ENCODE measurements around the gene CITED4. TPM values are rescaled to one million over a fixed set of nuclear protein-coding genes. Genes with fewer than 3 reads are reported as not detected.

The CITED4 gene
- total and polyA plus RNA-seq, 2 donors (not counting 3 experiments of a cell fraction or from before 2014, with no cell fraction given), result 3.8 to 11.3 TPM

- Histone ChIP-seq H3K9ac (replicated peaks; ENCODE audit: extremely low read depth, insufficient read depth, low read length) (no peak overlapping the region), H3K4me2 (ENCODE audit: insufficient read depth, low read length) (no peak overlapping the region), H3K27me3 (ENCODE audit: control insufficient read depth in 2 of 2, insufficient read depth in 2 of 2, low read length in 2 of 2) (peaks cover 21 to 34% of the 10 kb centered on the region in 2 experiments), H3K4me3 (replicated peaks in 1 of 3; ENCODE audit: insufficient read depth in 1 of 3, low read depth in 1 of 3, low read length in 3 of 3) (no peak overlapping the region), H3K9me1 (replicated peaks; ENCODE audit: control insufficient read depth, extremely low read depth, insufficient read depth, low read length) (no peaks in the 10 kb centered on the region), H3K79me2 (ENCODE audit: control insufficient read depth, insufficient read depth, low read length) (no peaks in the 10 kb centered on the region), H4K20me1 (replicated peaks; ENCODE audit: control insufficient read depth, extremely low read depth, insufficient read depth, low read length) (no peaks in the 10 kb centered on the region), H3K27ac (ENCODE audit: insufficient read depth, low read depth, low read length) (no peak overlapping the region), H3K36me3 (ENCODE audit: control insufficient read depth in 2 of 2, extremely low read depth in 1 of 2, insufficient read depth in 2 of 2, low read length in 2 of 2) (no peaks in the 10 kb centered on the region), H3K4me1 (ENCODE audit: control insufficient read depth, extremely low read depth, insufficient read depth, low read length) (peaks cover 10% of the 10 kb centered on the region), H3K9me3 (replicated peaks; ENCODE audit: control insufficient read depth, insufficient read depth, low read length) (peaks cover 2% of the 10 kb centered on the region), H2AFZ (ENCODE audit: low read depth, low read length) (no peak overlapping the region)
- POLR2A ChIA-PET, result no interaction called here
- FAIRE-seq, result no peak
- CTCF ChIA-PET, result no interaction called here
- DNase-seq (ENCODE audit: low read depth, low spot score), result no peak
- intact Hi-C loops (cut with micrococcal nuclease), result no loop called here
- no TSS peak for BruUV-seq (replicated peaks)
- TF ChIP-seq MYC (IDR thresholded peaks at IDR 0.05; ENCODE audit: low read depth, low read length) (no peak), EZH2 (IDR thresholded peaks at IDR 0.05; ENCODE audit: borderline replicate concordance, low read depth, low read length, severe bottlenecking) (no peak), FOS (IDR thresholded peaks at IDR 0.05; ENCODE audit: borderline replicate concordance, insufficient read depth, low read length) (no peak), POLR2AphosphoS5 (IDR thresholded peaks at IDR 0.05; ENCODE audit: insufficient read depth, low read depth, low read length) (no peak), JUN (IDR thresholded peaks at IDR 0.05; ENCODE audit: borderline replicate concordance, insufficient read depth, insufficient read length, low read depth) (no peak), POLR2A (IDR thresholded peaks at IDR 0.05; ENCODE audit: low read depth, low read length) (no peak), GATA2 (IDR thresholded peaks at IDR 0.05; ENCODE audit: insufficient read depth, insufficient read length, low read depth, low read length) (no peak), CTCF (IDR thresholded peaks at IDR 0.05; ENCODE audit: extremely low read depth in 1 of 2, insufficient read depth in 1 of 2, low read depth in 1 of 2, low read length in 2 of 2) (no peak)
- TF ChIP-seq, protein P1, sequence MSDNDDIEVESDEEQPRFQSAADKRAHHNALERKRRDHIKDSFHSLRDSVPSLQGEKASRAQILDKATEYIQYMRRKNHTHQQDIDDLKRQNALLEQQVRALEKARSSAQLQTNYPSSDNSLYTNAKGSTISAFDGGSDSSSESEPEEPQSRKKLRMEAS (IDR thresholded peaks at IDR 0.05; ENCODE audit: insufficient read depth, insufficient read length), result no peak
- dilution Hi-C loops (cut with MboI; ENCODE audit: extremely low pct_ligation_motif_present, low sequenced_read_pairs), result no loop called here
These were observed 22.9 kb downstream of the CITED4 start for GRCh38 chr1:40838980-40839942.
